ENCODE data around the gene DOP1A. TPM values are rescaled to one million over a fixed set of nuclear protein-coding genes. Genes with fewer than 3 reads are reported as not detected.

The DOP1A gene
- total RNA-seq, 1 experiment from 2014 or later = 31.9 TPM

GRCh38 chr6:83073615-83074014 is 6.1 kb downstream of the DOP1A start:
- ChIA-PET POLR2A (ENCODE audit: low non-redundant PET) (no interaction called here), CTCF (no interaction called here)
- Histone ChIP-seq H3K9me3 (ENCODE audit: low read depth, low read length, poor library complexity, severe bottlenecking) (no peaks in the 10 kb centered on the region), H3K27me3 (replicated peaks; ENCODE audit: insufficient read depth, low read depth, low read length, poor library complexity) (no peaks in the 10 kb centered on the region), H3K36me3 (ENCODE audit: insufficient read depth, low read length, poor library complexity, severe bottlenecking) (no peaks in the 10 kb centered on the region), H3K4me3 (ENCODE audit: low read depth, low read length, poor library complexity, severe bottlenecking) (no peak overlapping the region), H3K4me1 (ENCODE audit: insufficient read depth, low read length, poor library complexity, severe bottlenecking) (peaks cover 22% of the 10 kb centered on the region), H3K27ac (ENCODE audit: low read depth, low read length, poor library complexity, severe bottlenecking) (no peak overlapping the region)
- no peak for TF ChIP-seq EZH2 (IDR thresholded peaks at IDR 0.05; ENCODE audit: borderline replicate concordance, low read depth, low read length, poor library complexity, severe bottlenecking)
- TF ChIP-seq CTCF (conservative IDR thresholded peaks at IDR 0.05; ENCODE audit: low read depth, low read length) = no peak
- no TSS peak for BruUV-seq (replicated peaks)
- intact Hi-C loops (cut with micrococcal nuclease; ENCODE audit: unreplicated experiment) = no loop called here
- no peak for DNase-seq (ENCODE audit: low spot score)

- BruUV-seq (replicated peaks) = no TSS peak
- H3K36me3 ChIP-seq (ENCODE audit: insufficient read depth, low read length, poor library complexity, severe bottlenecking) = no peaks in the 10 kb centered on the region
- no peaks in the 10 kb centered on the region for H3K27me3 ChIP-seq (replicated peaks; ENCODE audit: insufficient read depth, low read depth, low read length, poor library complexity)
- POLR2A ChIA-PET (ENCODE audit: low non-redundant PET) = no interaction called here
- no peak overlapping the region for H3K4me3 ChIP-seq (ENCODE audit: low read depth, low read length, poor library complexity, severe bottlenecking)
- DNase-seq (ENCODE audit: low spot score) = no peak
- intact Hi-C loops (cut with micrococcal nuclease; ENCODE audit: unreplicated experiment) = no loop called here
- CTCF ChIA-PET = no interaction called here
- H3K27ac ChIP-seq (ENCODE audit: low read depth, low read length, poor library complexity, severe bottlenecking) = no peak overlapping the region
- no peaks in the 10 kb centered on the region for H3K9me3 ChIP-seq (ENCODE audit: low read depth, low read length, poor library complexity, severe bottlenecking)
- H3K4me1 ChIP-seq (ENCODE audit: insufficient read depth, low read length, poor library complexity, severe bottlenecking) = no peaks in the 10 kb centered on the region
- TF ChIP-seq EZH2 (IDR thresholded peaks at IDR 0.05; ENCODE audit: borderline replicate concordance, low read depth, low read length, poor library complexity, severe bottlenecking) = no peak
- no peak for TF ChIP-seq CTCF (conservative IDR thresholded peaks at IDR 0.05; ENCODE audit: low read depth, low read length)
These were observed 16.0 kb downstream of the DOP1A start for GRCh38 chr6:83083476-83083875.

GRCh38 chr6:83086751-83087150 is 19.3 kb downstream of the DOP1A start:
- Histone ChIP-seq H3K9me3 (ENCODE audit: low read depth, low read length, poor library complexity, severe bottlenecking) (no peaks in the 10 kb centered on the region), H3K4me1 (ENCODE audit: insufficient read depth, low read length, poor library complexity, severe bottlenecking) (no peaks in the 10 kb centered on the region), H3K36me3 (ENCODE audit: insufficient read depth, low read length, poor library complexity, severe bottlenecking) (no peaks in the 10 kb centered on the region), H3K4me3 (ENCODE audit: low read depth, low read length, poor library complexity, severe bottlenecking) (no peak overlapping the region), H3K27ac (ENCODE audit: low read depth, low read length, poor library complexity, severe bottlenecking) (no peak overlapping the region), H3K27me3 (replicated peaks; ENCODE audit: insufficient read depth, low read depth, low read length, poor library complexity) (no peaks in the 10 kb centered on the region)
- no peak for DNase-seq (ENCODE audit: low spot score)
- no TSS peak for BruUV-seq (replicated peaks)
- TF ChIP-seq CTCF (conservative IDR thresholded peaks at IDR 0.05; ENCODE audit: low read depth, low read length) (no peak), EZH2 (IDR thresholded peaks at IDR 0.05; ENCODE audit: borderline replicate concordance, low read depth, low read length, poor library complexity, severe bottlenecking) (no peak)
- intact Hi-C loops (cut with micrococcal nuclease; ENCODE audit: unreplicated experiment) = no loop called here
- CTCF ChIA-PET = no interaction called here
- POLR2A ChIA-PET (ENCODE audit: low non-redundant PET) = no interaction called here
